Mucosa of gallbladder (tissue), 1 donor: ENCODE measurements around the gene CRYZL1. TPM values are rescaled to one million over a fixed set of nuclear protein-coding genes. Genes with fewer than 3 reads are reported as not detected.
"Not testable (repeated sequence)": the region's sequence is repeated elsewhere in the genome, so short reads cannot be mapped to it uniquely, and the experiment has no call there.

Experiments
- DNase-seq: peaks from one replicate; pipeline ENCODE4 v3.0.0-alpha.2; 2020; ENCODE audit warnings: low spot score
- total RNA-seq: library from RNA; stranded (reverse); gene quantifications from one replicate; pipeline ENCODE4 v1.2.1, GENCODE V29; 2021
- donor health status: DM: no; HTN: no; CAD: no.

The CRYZL1 gene
- total RNA-seq: 29.1 TPM

- DNase-seq: peak; percentile 100
Measured at GRCh38 chr21:33641352-33642026, at the start of gene CRYZL1. TSS of gene CRYZL1 (minus strand) at chr21:33641741. CDS start at chr21:33631551, 10,190 bp downstream.

GRCh38 chr21:33690874-33691273 is 49.3 kb upstream of the CRYZL1 start:
- no peak for DNase-seq

- DNase-seq: no peak
Measured at GRCh38 chr21:33688353-33688752, 46.8 kb upstream of the CRYZL1 start.

- no peak for DNase-seq
Measured at GRCh38 chr21:33687634-33688033, 46.1 kb upstream of the CRYZL1 start.

GRCh38 chr21:33686386-33686785 is 44.8 kb upstream of the CRYZL1 start:
- no peak for DNase-seq

- DNase-seq: no peak
Measured at GRCh38 chr21:33685613-33686197, 44.2 kb upstream of the CRYZL1 start.

GRCh38 chr21:33684923-33685560 is 43.5 kb upstream of the CRYZL1 start:
- DNase-seq: no peak

- no peak for DNase-seq
Measured at GRCh38 chr21:33684068-33684467, 42.5 kb upstream of the CRYZL1 start.

GRCh38 chr21:33682992-33683627 is 41.6 kb upstream of the CRYZL1 start:
- DNase-seq: no peak

- DNase-seq: no peak
Measured at GRCh38 chr21:33680870-33681269, 39.3 kb upstream of the CRYZL1 start.

- no peak for DNase-seq
Measured at GRCh38 chr21:33677450-33677849, 35.9 kb upstream of the CRYZL1 start.

- not testable (repeated sequence) for DNase-seq
Measured at GRCh38 chr21:33676666-33677065, 35.1 kb upstream of the CRYZL1 start.

GRCh38 chr21:33674226-33674625 is 32.7 kb upstream of the CRYZL1 start:
- DNase-seq: no peak

- no peak for DNase-seq
Measured at GRCh38 chr21:33673473-33673872, 31.9 kb upstream of the CRYZL1 start.

GRCh38 chr21:33670076-33670978 is 28.8 kb upstream of the CRYZL1 start:
- no peak for DNase-seq

GRCh38 chr21:33668620-33669019 is 27.1 kb upstream of the CRYZL1 start:
- no peak for DNase-seq

GRCh38 chr21:33668180-33668579 is 26.6 kb upstream of the CRYZL1 start:
- DNase-seq: no peak

- DNase-seq: no peak
Measured at GRCh38 chr21:33667636-33668035, 26.1 kb upstream of the CRYZL1 start.

- no peak for DNase-seq
Measured at GRCh38 chr21:33666153-33666552, 24.6 kb upstream of the CRYZL1 start.

- DNase-seq: no peak
Measured at GRCh38 chr21:33664135-33664534, 22.6 kb upstream of the CRYZL1 start.

- no peak for DNase-seq
Measured at GRCh38 chr21:33663241-33663640, 21.7 kb upstream of the CRYZL1 start.

- no peak for DNase-seq
Measured at GRCh38 chr21:33662046-33662445, 20.5 kb upstream of the CRYZL1 start.
